GM21529 (cell line): ENCODE data around the gene RGS3.

Experiments
- ATAC-seq: cut with Tn5 transposase; IDR thresholded peaks from one replicate; pipeline ENCODE4 v1.9.1; 2021; ENCODE audit not compliant: unreplicated experiment

The RGS3 gene

DNA sequence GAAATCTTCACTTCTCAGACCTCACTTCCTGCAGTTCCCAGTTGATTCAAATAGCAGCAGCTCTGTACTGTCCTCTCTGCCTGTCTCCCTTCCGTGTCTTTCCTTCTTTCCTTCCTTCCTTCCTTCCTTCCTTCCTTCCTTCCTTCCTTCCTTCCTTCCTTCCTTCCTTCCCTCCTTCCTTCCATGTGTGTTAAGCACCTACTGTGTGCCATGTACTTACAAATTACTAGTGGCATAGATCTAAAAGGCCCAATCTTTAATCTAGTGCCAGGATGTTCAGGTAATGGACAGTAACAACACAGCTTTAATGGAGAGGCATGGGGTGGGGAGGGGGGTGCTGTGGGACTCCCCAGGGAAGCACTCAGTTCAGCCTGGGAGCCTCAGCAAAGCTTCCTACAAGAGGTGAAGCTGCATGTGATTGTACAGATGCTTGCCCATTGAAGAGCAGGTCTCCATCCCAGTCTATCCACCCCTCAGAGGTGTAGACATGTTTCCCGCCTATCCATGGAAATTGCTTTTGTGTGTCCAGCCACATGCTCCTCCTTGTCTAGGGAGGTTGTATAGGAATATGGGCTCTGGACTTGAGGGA lies 106.0 kb downstream of the RGS3 start:
- no peak for ATAC-seq

DNA sequence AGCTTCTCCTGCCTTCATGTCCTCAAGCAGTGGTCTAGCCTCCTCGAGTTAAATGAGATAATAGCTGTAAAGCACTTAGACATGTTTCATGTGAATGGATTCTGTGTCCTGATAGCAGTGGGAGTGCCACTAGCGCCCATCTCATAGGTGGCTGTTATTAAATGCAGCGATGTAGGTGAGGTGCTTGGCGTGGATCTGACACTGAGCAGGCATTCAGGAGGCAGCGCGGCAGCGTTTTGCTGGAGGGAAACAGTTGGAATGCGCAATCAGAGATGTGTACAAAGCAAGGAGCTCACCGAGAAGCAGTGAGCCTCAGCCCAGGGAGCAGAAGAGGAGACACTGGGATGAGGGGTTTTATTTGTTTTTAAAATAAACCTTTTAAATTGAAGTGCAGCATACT lies 106.6 kb downstream of the RGS3 start:
- ATAC-seq: no peak

- ATAC-seq: no peak
These were observed 107.5 kb downstream of the RGS3 start for GRCh38 chr9:113570749-113571711.

DNA sequence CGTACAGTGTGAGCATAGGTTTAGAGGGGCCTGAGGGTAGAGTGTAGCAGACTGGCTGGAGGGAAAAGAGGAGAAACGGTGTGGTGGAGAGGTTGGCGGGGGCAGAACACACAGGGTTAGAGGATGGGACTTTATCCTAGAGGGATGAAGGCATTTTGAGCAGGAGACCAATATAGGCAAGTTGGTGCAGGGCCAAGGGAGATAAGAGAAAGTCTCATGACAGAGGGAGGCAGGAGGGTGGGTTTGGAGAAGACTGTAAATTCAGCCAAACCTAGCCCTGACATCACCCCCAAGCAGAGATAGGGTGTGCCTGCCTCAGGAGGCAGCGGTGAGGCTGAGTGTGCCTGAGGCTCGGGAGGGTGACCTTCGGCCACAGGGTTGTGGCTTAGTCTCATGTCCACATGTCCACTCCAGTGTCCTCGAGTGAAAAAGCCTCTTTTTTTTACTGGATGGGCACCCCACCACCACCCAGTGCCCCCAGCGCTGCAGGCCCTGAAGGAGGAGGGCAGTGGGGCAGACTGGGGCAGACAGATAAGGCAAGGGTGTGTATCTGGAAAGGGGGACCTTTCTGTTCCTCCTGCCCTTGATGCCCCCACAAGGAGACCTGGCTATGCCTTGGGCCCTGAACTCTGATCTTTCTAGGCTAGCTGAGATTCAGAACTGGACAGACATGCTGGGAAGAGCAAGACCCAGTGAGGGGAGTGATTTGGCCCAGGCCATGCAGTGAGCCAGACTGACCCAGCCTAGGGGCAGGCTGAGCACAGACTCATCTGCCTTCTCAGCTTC lies 108.7 kb downstream of the RGS3 start:
- ATAC-seq: no peak

GRCh38 chr9:113573046-113573958 lies 109.8 kb downstream of the RGS3 start:
- ATAC-seq: no peak

DNA sequence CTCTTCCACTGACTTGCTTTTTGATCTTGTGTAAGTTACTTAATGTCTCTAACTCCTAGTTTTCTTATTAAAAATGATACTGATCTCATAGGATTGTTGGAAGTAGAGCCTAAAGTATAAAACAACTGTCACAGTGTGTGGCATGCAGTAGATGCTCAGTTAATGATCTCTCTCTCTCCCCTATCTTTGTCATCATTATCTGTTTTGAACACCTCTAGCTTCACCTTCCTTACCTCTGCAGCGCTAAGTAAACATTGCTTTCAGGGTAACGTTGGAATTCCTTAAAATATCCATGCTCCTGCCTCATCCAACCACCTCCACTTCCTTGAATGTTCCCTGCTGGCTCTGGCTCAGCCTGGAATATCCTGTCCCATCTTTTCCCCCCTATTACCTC lies 110.4 kb downstream of the RGS3 start:
- no peak for ATAC-seq

- ATAC-seq: no peak
These were observed 111.1 kb downstream of the RGS3 start for GRCh38 chr9:113574441-113575262.

GRCh38 chr9:113577525-113578261 lies 114.2 kb downstream of the RGS3 start:
- ATAC-seq: no peak

DNA sequence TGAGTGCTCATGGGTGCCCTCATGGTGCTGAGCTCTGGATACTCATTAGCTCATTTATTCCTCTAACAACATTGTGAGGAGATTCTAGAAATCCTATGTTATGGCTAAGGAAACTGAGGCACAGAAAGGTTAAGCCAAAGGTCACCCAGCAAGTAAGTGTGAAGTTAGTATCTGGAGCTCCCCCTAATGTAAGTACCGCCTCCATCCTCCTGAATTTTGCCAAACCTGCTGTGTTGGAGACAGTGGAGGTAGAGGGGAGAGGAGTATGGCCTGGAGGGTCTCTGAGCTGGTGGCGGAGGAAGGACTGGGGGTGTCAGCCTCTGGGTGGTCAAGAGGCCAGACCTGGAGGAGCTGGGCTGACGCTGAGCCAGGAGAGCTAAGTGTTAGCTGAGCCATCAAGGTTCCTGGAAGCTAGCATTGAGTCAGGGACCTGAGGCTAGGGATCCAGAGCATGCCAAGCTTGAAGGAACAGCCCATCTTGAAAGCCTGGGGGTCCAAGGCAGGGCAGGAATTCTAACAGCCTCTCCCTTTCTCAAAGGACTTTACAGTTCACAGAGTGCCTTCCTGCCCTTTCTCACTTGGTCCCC lies 114.8 kb downstream of the RGS3 start:
- ATAC-seq: no peak

GRCh38 chr9:113578882-113579282 lies 115.4 kb downstream of the RGS3 start:
- peak; percentile 55 for ATAC-seq

GRCh38 chr9:113579283-113580040 lies 115.9 kb downstream of the RGS3 start:
- ATAC-seq: peak; percentile 22

- ATAC-seq: no peak
These were observed 116.8 kb downstream of the RGS3 start for GRCh38 chr9:113580041-113580953.

DNA sequence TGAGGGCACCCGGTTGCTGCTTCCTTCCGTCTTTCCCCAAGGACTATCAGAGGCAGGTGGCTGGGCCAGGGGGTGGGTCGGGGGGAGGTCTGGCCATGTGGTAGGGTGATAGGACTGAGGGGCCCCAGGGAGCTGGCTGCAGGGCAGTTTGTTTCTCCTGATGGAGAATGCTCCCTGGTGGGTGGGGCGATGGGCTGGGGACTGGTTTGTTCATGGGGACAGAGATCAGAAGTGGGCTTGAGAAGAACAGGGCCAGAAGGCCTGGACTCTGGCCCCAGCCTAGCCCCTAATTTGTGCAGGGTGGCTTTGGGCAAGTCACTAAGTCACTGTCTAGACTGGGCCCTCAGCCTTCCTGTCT lies 117.4 kb downstream of the RGS3 start:
- no peak for ATAC-seq

DNA sequence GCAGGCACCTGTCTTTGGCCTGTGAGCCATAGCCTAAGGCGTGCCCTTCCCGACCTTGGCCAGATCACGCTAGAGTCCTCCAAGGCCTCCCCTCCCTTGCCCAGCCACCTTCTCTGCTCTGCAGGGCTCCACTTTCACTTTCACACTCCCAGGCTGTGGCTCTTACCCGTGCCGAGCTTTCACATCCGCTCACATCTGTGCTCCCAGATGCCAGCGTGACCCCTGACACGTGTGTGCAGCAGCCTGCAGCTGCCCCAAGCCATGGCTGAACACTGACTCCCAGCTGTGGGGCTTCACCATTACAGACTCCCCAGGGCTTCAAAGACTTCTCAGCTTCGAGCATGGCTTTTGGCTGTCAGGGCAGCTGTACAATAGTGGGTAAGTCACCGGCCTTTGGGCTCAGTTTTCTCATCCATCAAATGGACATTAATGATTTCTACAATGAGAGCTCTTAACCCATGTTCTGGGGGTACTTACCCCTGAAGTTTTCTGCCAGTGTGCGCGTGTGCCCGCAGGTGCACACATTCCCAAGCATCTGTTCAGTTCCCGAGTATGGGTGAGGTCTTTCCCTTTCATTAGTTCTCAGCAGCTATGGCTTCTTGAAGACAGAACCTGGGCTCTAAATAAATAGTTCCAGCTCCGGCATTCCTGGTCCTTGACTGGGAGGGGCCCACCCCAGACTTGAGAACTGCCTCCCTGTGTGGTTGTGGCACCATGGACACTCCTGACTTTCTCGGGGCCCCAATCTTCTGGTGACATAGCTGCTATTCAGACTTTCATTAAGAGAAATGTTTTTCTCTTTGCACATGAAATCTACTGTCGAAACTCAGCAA lies 118.6 kb downstream of the RGS3 start:
- ATAC-seq: peak; percentile 83

DNA sequence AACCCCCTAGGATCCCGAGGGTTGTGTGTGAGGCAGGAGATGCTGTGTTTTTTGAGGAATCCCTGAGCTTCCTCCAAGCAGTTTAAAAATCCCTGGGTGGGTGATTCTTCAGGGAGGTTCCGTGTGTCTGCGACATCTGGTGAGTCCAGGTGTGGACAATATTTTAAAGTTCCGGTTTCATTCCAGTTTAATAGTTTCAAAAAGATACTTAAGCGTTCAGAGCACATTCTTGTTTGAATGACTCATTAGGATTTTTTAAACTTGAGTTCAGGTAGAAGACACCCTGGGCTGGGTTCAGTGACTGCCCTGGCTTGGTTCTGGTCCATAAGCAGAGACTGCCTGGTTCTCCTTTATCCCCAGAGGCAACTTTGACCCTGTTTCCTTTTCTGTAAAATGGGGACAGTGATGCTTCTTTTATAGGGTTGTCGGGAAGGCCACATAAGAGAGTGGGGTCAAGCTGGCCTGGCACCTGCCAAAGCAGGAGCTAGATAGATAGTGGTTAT lies 119.2 kb downstream of the RGS3 start:
- no peak for ATAC-seq
